ENCODE data around the gene EPC2.
"Not testable (repeated sequence)": the region's sequence is repeated elsewhere in the genome, so short reads cannot be mapped to it uniquely, and the experiment has no call there.

EPC2 gene

GRCh38 chr2:148674063-148675020, 29.8 kb downstream of the EPC2 start:
- no peak for DNase-seq (ENCODE audit: low read depth)

GRCh38 chr2:148675708-148676107, 31.2 kb downstream of the EPC2 start:
- no peak for DNase-seq (ENCODE audit: low read depth)

DNA sequence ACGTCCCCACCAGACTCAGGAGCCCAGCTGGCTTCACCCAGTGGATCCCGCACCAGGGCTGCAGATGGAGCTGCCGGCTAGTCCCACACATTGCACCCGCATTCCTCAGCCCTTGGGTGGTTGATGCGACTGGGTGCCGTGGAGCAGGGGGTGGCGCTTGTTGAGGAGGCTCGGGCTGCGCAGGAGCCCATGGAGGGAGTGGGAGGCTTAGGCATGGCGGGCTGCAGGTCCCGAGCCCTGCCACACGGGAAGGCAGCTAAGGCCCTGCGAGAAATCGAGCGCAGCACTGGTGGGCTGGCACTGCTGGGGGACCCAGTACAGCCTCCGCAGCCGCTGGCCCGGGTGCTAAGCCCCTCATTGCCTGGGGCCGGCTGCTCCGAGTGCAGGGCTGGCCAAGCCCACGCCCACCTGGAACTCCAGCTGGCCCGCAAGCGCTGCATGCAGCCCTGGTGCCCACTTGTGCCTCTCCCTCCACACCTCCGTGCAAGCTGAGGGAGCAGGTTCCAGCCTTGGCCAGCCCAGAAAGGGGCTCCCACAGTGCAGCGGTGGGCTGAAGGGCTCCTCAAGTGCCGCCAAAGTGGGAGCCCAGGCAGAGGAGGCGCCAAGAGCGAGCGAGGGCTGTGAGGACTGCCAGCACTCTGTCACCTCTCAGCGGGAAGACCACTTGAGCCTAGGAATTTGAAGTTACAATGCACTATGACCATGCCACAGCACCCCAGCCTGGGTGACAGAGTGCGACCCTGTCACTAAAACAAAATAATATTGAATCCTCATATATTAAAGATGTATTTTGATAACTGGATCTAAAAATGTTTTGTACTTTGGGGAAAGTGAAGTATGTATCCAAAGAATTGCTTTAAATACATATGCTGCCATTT, 34.0 kb downstream of the EPC2 start:
- not testable (repeated sequence) for DNase-seq (ENCODE audit: low read depth)

- no peak for DNase-seq (ENCODE audit: low read depth)
Measured at GRCh38 chr2:148680462-148680861, 35.9 kb downstream of the EPC2 start.

DNA sequence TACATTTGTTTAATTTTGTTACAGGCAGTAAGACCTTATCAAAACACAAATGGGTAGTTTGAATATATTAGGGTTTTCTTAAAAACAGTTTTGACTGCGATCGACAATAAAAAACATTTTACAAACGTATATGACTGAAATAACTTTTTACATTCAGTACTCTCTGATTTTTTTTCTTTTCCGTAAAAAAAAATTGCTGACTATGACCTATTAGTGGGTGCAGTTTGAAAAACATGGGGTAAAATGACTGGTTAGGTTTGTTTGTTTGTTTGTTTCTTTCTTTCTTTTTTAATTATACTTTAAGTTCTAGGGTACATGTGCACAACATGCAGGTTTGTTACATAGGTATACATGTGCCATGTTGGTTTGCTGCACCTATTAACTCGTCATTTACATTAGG, 36.9 kb downstream of the EPC2 start:
- no peak for DNase-seq (ENCODE audit: low read depth)

DNA sequence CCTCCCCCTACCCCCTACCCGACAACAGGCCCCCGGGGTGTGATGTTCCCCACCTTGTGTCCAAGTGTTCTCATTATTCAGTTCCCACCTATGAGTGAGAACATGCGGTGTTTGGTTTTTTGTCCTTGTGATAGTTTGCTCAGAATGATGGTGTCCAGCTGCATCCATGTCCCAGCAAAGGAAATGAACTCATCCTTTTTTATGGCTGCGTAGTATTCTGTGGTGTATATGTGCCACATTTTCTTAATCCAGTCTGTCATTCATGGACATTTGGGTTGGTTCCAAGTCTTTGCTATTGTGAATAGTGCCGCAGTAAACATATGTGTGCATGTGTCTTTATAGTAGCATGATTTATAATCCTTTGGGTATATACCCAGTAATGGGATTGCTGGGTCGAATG, 37.3 kb downstream of the EPC2 start:
- DNase-seq (ENCODE audit: low read depth): not testable (repeated sequence)

GRCh38 chr2:148684507-148684906, 40.0 kb downstream of the EPC2 start:
- DNase-seq (ENCODE audit: low read depth): no peak

- no peak for DNase-seq (ENCODE audit: low read depth)
Measured at GRCh38 chr2:148687543-148687942, 43.0 kb downstream of the EPC2 start.

DNA sequence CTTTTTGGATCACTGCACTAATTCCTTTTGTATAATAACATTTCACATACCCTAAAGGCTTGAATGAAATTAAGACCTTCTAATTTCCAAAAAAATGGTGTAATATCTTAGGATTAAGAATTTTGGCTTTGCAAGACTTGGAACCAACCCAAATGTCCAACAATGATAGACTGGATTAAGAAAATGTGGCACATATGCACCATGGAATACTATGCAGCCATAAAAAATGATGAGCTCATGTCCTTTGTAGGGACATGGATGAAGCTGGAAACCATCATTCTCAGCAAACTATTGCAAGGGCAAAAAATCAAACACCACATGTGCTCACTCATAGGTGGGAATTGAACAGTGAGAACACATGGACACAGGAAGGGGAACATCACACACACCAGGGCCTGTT, 43.5 kb downstream of the EPC2 start:
- DNase-seq (ENCODE audit: low read depth): not testable (repeated sequence)

DNA sequence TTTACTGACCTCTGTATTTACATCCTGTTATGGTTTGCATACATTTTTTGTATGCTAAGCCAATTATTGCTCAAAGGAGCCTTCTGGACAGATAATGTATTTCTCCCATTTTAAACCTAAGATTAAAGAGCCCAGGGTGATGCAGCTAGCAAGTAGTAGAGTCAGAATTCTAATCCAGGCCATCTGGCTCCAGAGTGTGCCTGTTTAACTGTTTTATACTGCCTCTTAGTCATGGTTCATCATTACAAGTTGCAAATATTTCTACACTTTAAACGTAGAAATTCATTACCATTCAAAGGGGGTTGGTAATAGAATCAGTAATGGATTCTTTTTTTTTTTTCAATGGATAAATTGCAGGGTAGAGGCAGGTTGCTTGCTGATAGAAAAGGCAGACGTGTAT, 52.4 kb downstream of the EPC2 start:
- DNase-seq (ENCODE audit: low read depth): no peak

- DNase-seq (ENCODE audit: low read depth): no peak
Measured at GRCh38 chr2:148699830-148700229, 55.3 kb downstream of the EPC2 start.

- DNase-seq (ENCODE audit: low read depth): no peak
Measured at GRCh38 chr2:148701039-148701438, 56.5 kb downstream of the EPC2 start.

- no peak for DNase-seq (ENCODE audit: low read depth)
Measured at GRCh38 chr2:148701877-148702276, 57.3 kb downstream of the EPC2 start.

DNA sequence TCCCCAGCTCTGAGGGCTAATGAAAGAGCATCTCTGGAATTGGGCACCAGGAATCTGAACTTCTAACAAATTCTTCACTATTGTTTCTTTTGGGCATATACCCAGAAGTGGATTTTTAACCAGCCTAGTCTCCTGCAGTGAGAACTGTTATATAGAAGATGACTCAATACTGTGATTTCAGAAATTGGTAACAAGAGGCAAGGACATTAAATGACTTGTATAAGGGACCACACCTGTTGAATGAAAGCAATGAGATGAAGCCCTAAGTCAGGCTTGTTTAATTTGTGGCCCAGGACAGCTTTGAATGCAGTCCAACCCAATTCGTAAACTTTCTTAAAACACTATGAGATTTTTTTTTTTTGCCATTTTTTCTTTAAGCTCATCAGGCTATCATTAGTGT, 57.9 kb downstream of the EPC2 start:
- no peak for DNase-seq (ENCODE audit: low read depth)

DNA sequence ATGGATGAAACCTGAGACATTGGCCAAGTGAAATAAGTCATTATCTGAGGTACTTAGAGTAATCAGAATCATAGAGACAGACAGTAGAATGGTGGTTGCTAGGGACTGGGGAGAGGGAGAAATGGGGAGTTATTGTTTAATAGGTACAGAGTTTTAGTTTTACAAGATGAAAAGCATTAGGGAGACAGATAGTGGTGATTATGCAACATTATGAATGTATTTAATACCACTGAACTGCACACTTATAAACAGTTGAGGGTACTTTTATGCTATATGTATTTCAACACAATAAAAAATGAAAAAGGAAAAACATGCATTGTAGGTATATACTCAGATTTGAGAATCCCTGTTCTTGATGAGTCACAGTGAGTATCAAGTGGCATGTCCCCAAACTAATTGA, 59.7 kb downstream of the EPC2 start:
- DNase-seq (ENCODE audit: low read depth): no peak

GRCh38 chr2:148716378-148716920, 71.9 kb downstream of the EPC2 start:
- no peak for DNase-seq (ENCODE audit: low read depth)

DNA sequence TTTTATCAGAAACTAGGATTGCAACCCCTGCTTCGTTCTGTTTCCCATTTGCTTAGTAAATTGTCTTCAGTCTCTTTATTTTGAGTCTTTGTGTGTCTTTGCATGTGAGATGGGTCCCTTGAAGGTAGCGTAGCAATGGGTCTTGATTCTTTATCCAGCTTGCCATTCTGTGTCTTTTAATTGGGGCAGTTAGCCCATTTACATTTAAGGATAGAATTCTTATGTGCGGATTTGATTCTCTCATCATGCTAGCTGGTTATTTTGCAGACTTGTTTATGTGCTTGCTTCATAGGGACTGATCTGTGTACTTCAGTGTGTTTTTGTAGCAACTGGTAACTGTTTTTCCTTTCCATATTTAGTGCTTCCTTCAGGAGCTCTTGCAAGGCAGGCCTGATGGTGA, 73.5 kb downstream of the EPC2 start:
- no peak for DNase-seq (ENCODE audit: low read depth)

DNA sequence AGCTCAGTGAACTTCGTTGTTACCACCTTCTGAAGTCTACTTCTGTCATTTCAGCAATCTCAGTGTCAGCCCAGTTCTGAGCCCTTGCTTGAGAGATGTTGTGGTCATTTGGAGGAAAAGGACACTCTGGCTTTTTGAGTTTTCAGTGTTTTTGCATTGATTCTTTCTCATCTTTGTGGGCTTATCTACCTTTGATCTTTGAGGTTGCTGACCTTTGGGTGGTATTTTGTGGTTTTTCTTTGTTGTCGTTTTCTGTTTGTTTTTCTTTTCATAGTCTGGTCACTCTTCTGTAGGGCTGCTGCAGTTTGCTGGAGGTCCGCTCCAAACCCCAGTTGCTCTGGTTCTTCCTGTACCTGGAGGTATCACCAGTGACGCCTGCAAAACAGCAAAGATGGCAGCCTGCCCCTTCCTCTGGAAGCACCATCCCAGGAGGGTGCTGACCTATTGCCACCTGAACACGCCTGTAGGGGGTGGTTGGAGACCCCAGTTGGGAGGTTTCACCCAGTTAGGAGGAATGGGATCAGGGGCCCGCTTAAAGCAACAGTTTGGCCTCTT, 74.7 kb downstream of the EPC2 start:
- no peak for DNase-seq (ENCODE audit: low read depth)

DNA sequence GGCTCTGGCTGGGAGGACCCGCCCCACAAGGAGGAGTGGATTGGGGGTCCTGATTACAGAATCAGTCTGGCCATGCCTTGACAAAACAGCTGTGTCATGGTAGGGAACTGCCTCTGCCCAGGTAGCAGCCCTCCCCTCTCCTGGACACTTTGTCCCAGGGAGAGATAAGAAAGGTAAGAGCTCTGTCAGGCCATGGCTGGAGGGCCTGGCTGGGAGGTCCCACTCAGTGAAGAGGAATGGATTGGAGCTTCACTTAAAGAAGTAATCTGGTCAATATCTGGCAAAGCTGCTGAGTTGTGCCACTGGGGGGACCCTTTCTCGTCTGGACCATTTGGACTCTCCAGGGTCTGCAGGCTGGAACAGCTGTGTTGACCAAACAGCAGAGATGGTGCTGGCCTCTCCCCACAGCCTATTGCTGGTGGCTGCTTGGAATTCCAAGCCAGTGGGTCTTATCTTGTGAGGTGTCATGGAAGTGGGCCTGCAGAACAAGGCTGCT, 75.4 kb downstream of the EPC2 start:
- no peak for DNase-seq (ENCODE audit: low read depth)

DNA sequence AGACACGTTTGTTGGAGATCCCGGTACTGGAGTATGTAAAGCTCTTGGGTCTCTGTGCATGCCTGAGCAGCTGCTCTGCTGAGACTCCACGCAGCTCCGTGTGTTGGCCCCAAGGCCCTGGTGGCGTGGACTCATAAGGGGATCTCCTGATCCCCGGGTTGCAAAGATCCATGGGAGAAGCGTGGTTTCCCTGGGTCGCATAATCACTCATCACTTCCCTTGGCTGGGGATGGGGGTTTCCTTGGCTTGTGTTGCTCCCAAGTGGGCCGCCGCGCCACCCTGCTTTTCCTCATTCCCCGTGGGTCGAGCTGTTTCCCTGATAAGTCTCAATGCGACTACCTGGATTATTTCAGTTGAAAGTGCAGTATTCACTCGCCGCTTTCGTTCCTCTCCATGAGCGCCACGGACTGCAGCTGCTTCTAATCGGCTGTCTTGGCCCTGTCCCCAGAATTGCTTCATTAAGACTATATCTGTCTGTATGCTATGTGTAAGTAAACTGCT, 76.0 kb downstream of the EPC2 start:
- DNase-seq (ENCODE audit: low read depth): no peak

GRCh38 chr2:148721520-148721931, 77.0 kb downstream of the EPC2 start:
- no peak for DNase-seq (ENCODE audit: low read depth)
